HG02763 (cell line): ENCODE data around the gene MYH11.
"Not testable (repeated sequence)": the region's sequence is repeated elsewhere in the genome, so short reads cannot be mapped to it uniquely, and the experiment has no call there.

Experiments used
- ATAC-seq: cut with Tn5 transposase; IDR thresholded peaks from one replicate; pipeline ENCODE4 v1.9.1; 2021; ENCODE audit warnings: mild to moderate bottlenecking, moderate library complexity; ENCODE audit not compliant: unreplicated experiment

Gene MYH11

DNA sequence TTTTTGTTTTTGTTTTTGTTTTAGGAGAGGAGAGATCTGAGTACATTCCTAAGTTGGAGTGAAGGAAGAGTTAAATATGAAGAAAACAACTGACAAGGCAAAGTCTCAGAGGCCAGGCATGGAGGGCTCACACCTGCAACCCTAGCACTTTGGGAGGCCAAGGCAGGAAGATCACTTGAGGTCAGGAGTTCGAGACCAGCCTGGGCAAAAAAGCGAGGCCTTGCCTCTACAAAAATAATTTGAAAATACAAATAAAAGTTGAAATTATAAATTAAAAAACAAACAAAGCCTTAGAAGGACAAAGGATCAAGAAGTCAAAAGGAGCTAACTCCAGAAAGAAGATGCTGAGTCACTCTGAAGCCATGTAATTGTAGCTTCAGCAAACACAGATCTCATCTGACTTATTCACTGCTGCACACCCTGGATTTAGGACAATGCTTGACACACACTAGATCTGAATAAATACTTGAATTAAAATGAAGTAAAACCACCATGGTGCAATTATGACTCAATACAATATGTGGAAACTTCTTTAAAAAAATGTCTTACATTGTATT, 22.5 kb upstream of the MYH11 start:
- no peak for ATAC-seq

- no peak for ATAC-seq
Measured at GRCh38 chr16:15876503-15876902, 19.7 kb upstream of the MYH11 start.

GRCh38 chr16:15874745-15875314, 18.0 kb upstream of the MYH11 start:
- no peak for ATAC-seq

DNA sequence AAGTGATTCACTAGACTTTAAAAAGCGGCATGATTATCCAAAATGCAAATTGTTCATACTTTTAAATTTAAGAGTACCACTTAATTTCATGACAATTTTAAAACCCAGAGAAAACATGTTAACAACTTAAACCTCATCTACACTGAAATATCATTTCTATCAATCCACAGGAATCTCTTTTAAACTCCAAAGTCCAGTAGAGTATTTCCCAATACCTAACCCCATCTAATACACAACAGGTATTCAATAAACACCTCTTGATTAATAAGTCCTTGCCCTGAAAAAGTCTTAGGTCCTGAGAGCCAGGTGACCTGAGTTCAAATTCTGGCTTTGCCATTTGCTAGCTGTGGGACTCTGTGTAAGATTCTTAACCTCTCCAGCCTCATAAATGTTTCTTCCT, 16.9 kb upstream of the MYH11 start:
- ATAC-seq, result no peak

GRCh38 chr16:15873301-15873700, 16.5 kb upstream of the MYH11 start:
- no peak for ATAC-seq

- ATAC-seq, result no peak
Measured at GRCh38 chr16:15870011-15870410, 13.2 kb upstream of the MYH11 start.

GRCh38 chr16:15866451-15866850, 9.6 kb upstream of the MYH11 start:
- ATAC-seq, result no peak

GRCh38 chr16:15865742-15866141, 8.9 kb upstream of the MYH11 start:
- no peak for ATAC-seq

DNA sequence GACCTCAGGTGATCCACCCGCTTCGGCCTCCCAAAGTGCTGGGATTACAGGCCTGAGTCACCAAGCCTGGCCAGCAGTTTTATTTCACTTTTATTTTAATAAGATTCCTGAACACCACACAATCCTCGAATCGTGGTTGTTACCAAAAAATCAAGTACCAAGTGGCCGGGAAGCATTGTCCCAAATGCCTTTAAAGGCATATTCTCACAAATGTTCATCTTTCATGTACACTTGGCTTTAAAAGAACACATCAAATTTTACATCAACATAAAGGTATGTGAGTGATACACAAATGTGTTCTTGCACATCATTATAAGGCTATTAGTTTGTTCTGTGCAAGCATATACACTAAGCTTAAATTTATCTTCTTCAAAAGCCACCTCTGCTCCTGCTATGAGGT, 8.1 kb upstream of the MYH11 start:
- no peak for ATAC-seq

DNA sequence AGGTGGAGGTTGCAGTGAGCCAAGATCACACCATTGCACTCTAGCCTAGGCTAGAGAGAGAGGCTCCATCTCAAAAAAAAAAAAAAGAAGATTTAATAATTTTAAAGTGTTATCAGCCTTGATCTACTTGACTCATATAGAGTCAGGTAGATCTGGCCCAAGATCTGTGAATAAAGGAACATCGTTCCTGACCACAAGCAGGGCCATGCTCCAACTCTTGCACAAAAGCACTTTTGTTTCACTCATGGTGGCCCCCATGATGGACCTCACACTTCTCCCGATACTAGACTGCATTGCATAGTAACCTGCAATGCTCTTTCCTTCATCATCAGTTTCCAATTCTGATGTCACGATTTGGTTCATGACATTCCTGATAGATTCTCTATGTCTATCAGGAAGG, 5.2 kb upstream of the MYH11 start:
- no peak for ATAC-seq

GRCh38 chr16:15858921-15859668, 2.3 kb upstream of the MYH11 start:
- ATAC-seq, result no peak

GRCh38 chr16:15857724-15858560, 1.1 kb upstream of the MYH11 start:
- ATAC-seq, result no peak

DNA sequence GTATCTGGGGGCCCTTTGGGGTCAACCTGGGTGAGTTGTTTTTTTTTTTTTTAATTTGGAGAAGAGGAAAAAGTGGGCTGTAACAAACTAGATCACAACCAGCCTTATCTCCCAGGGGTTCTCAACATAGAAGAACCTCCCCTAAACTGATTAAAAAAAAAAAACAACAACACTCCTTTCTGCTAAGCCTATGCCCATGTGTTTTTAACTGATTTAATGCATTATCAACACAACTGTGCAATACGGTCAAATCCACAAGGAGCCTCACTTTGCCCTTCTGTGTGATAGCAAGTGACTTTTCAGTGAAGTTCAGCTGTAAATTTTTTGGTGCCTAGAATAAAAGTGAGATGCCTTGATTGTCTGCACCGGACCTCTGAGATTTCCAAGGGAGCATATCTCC, 646 bp downstream of the MYH11 start:
- no peak for ATAC-seq

DNA sequence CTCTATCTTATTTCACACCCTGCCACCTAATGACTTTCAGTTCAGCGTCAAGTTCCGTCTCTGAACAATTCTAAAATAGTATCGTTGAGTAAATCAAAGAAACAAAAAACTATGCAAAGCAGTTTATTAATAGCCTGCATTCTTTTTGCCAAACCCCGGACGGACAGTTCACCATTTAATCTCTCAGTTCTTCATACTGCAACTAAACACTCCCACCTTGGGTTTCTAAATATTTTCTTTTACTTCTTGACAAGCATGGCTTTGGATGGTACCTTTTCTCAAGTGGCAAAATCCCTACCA, 1.2 kb downstream of the MYH11 start:
- peak; percentile 52 for ATAC-seq

GRCh38 chr16:15854906-15855703, 1.7 kb downstream of the MYH11 start:
- ATAC-seq, result no peak

DNA sequence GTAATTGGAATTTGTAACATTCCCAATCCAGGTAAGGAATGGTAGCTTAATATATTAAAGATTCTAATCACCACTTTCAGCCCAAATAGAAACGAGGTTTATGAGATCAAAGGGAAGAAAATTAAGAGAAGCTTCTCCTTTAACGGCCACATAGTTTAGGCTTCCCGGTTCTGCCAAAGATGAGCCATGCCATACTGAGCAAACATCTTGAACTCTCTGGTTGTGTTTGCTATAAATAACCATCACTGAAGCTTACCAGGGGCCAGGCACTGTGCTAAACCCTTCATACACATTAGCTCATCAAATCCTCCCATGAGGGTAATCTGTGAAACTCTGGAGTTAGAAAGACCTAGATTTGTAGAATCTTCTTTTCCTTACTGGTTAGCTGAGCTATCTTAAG, 2.8 kb downstream of the MYH11 start:
- no peak for ATAC-seq

GRCh38 chr16:15853021-15853420, 3.8 kb downstream of the MYH11 start:
- ATAC-seq, result no peak

- ATAC-seq, result not testable (repeated sequence)
Measured at GRCh38 chr16:15850555-15850954, 6.3 kb downstream of the MYH11 start.

- ATAC-seq, result no peak
Measured at GRCh38 chr16:15849209-15849981, 7.4 kb downstream of the MYH11 start.

- ATAC-seq, result no peak
Measured at GRCh38 chr16:15847611-15848175, 9.1 kb downstream of the MYH11 start.
